Measurements from ENCODE around the gene SPAG6.

SPAG6 gene

GRCh38 chr10:22429981-22430421 lies 84.7 kb downstream of the SPAG6 start:
- DNase-seq (ENCODE audit: low read depth in 1 of 2, low spot score in 1 of 2), result no peak

- no peak for DNase-seq (ENCODE audit: low read depth in 1 of 2, low spot score in 1 of 2)
Measured at GRCh38 chr10:22433875-22434274, 88.6 kb downstream of the SPAG6 start.

- no peak for DNase-seq (ENCODE audit: low read depth in 1 of 2, low spot score in 1 of 2)
Measured at GRCh38 chr10:22434521-22434920, 89.2 kb downstream of the SPAG6 start.

GRCh38 chr10:22435650-22436049 lies 90.4 kb downstream of the SPAG6 start:
- DNase-seq (ENCODE audit: low read depth in 1 of 2, low spot score in 1 of 2), result no peak

- DNase-seq (ENCODE audit: low read depth in 1 of 2, low spot score in 1 of 2), result no peak
Measured at GRCh38 chr10:22436526-22436892, 91.2 kb downstream of the SPAG6 start.

GRCh38 chr10:22436893-22437619 lies 91.8 kb downstream of the SPAG6 start:
- DNase-seq (ENCODE audit: low read depth in 1 of 2, low spot score in 1 of 2), result peak; percentile 64 to 79

- DNase-seq (ENCODE audit: low read depth in 1 of 2, low spot score in 1 of 2), result peak in 1 of 2 donors; percentile 9
Measured at GRCh38 chr10:22437620-22438588, 92.6 kb downstream of the SPAG6 start.

- DNase-seq (ENCODE audit: low read depth in 1 of 2, low spot score in 1 of 2), result no peak
Measured at GRCh38 chr10:22438711-22439110, 93.4 kb downstream of the SPAG6 start.

GRCh38 chr10:22442063-22442462 lies 96.8 kb downstream of the SPAG6 start:
- DNase-seq (ENCODE audit: low read depth in 1 of 2, low spot score in 1 of 2), result no peak

GRCh38 chr10:22442468-22442867 lies 97.2 kb downstream of the SPAG6 start:
- no peak for DNase-seq (ENCODE audit: low read depth in 1 of 2, low spot score in 1 of 2)

GRCh38 chr10:22443175-22443901 lies 98.0 kb downstream of the SPAG6 start:
- DNase-seq (ENCODE audit: low read depth in 1 of 2, low spot score in 1 of 2), result no peak

- no peak for DNase-seq (ENCODE audit: low read depth in 1 of 2, low spot score in 1 of 2)
Measured at GRCh38 chr10:22444219-22444788, 99.0 kb downstream of the SPAG6 start.

GRCh38 chr10:22445495-22445894 lies 100.2 kb downstream of the SPAG6 start:
- no peak for DNase-seq (ENCODE audit: low read depth in 1 of 2, low spot score in 1 of 2)

GRCh38 chr10:22447068-22447467 lies 101.8 kb downstream of the SPAG6 start:
- DNase-seq (ENCODE audit: low read depth in 1 of 2, low spot score in 1 of 2), result no peak

- no peak for DNase-seq (ENCODE audit: low read depth in 1 of 2, low spot score in 1 of 2)
Measured at GRCh38 chr10:22451346-22451745, 106.0 kb downstream of the SPAG6 start.

GRCh38 chr10:22453320-22453719 lies 108.0 kb downstream of the SPAG6 start:
- DNase-seq (ENCODE audit: low read depth in 1 of 2, low spot score in 1 of 2), result no peak

GRCh38 chr10:22453948-22454591 lies 108.8 kb downstream of the SPAG6 start:
- DNase-seq (ENCODE audit: low read depth in 1 of 2, low spot score in 1 of 2), result no peak

- no peak for DNase-seq (ENCODE audit: low read depth in 1 of 2, low spot score in 1 of 2)
Measured at GRCh38 chr10:22454634-22455033, 109.3 kb downstream of the SPAG6 start.

- DNase-seq (ENCODE audit: low read depth in 1 of 2, low spot score in 1 of 2), result no peak
Measured at GRCh38 chr10:22455068-22455857, 110.0 kb downstream of the SPAG6 start.

GRCh38 chr10:22456486-22456885 lies 111.2 kb downstream of the SPAG6 start:
- no peak for DNase-seq (ENCODE audit: low read depth in 1 of 2, low spot score in 1 of 2)
